HG03558 (cell line): ENCODE measurements around the gene ITGA11.

Source experiments
- ATAC-seq: cut with Tn5 transposase; IDR thresholded peaks from one replicate; pipeline ENCODE4 v1.9.1; 2021; ENCODE audit warnings: moderate number of reproducible peaks; ENCODE audit not compliant: unreplicated experiment; ENCODE audit errors: extremely low read depth

The ITGA11 gene

GRCh38 chr15:68413363-68414205, 18.4 kb downstream of the ITGA11 start:
- ATAC-seq: no peak

- ATAC-seq: no peak
Measured at GRCh38 chr15:68412218-68412617, 19.7 kb downstream of the ITGA11 start.

GRCh38 chr15:68411735-68412134, 20.2 kb downstream of the ITGA11 start:
- no peak for ATAC-seq

GRCh38 chr15:68411343-68411675, 20.7 kb downstream of the ITGA11 start:
- ATAC-seq: no peak

- ATAC-seq: no peak
Measured at GRCh38 chr15:68410466-68411342, 21.3 kb downstream of the ITGA11 start.

GRCh38 chr15:68409736-68410370, 22.1 kb downstream of the ITGA11 start:
- no peak for ATAC-seq

GRCh38 chr15:68408971-68409370, 23.0 kb downstream of the ITGA11 start:
- no peak for ATAC-seq

GRCh38 chr15:68407886-68408881, 23.8 kb downstream of the ITGA11 start:
- no peak for ATAC-seq

- no peak for ATAC-seq
Measured at GRCh38 chr15:68407141-68407885, 24.6 kb downstream of the ITGA11 start.

- ATAC-seq: no peak
Measured at GRCh38 chr15:68405378-68406250, 26.3 kb downstream of the ITGA11 start.

GRCh38 chr15:68404056-68404798, 27.7 kb downstream of the ITGA11 start:
- no peak for ATAC-seq

- no peak for ATAC-seq
Measured at GRCh38 chr15:68403161-68403941, 28.6 kb downstream of the ITGA11 start.

GRCh38 chr15:68402432-68403160, 29.4 kb downstream of the ITGA11 start:
- no peak for ATAC-seq

- no peak for ATAC-seq
Measured at GRCh38 chr15:68401496-68402431, 30.2 kb downstream of the ITGA11 start.

- ATAC-seq: no peak
Measured at GRCh38 chr15:68400066-68400456, 31.9 kb downstream of the ITGA11 start.
